HL-60 (cell line): ENCODE data around the gene ZNF248.

Experiments used
- CTCF ChIP-seq: IDR thresholded peaks from one replicate; pipeline ENCODE4 v1.5.1; 2011; ENCODE audit warnings: low read length, control low read depth, inconsistent platforms; ENCODE audit not compliant: insufficient read depth
- GABPA ChIP-seq: IDR thresholded peaks from 2 replicates; pipeline ENCODE4 v1.6.1; 2012; ENCODE audit warnings: low read depth
- POLR2AphosphoS5 ChIP-seq: IDR thresholded peaks from 2 replicates; pipeline ENCODE4 v1.6.1; 2012; ENCODE audit warnings: low read depth
- REST ChIP-seq: IDR thresholded peaks from 2 replicates; pipeline ENCODE4 v1.6.1; 2012; ENCODE audit warnings: low read depth; ENCODE audit not compliant: insufficient replicate concordance
- SPI1 ChIP-seq: IDR thresholded peaks from 2 replicates; pipeline ENCODE4 v1.6.1; 2012; ENCODE audit warnings: low read depth, mild to moderate bottlenecking, borderline replicate concordance

GRCh38 chr10:37839243-37839642 is 18.2 kb downstream of the ZNF248 start:
- no peak for TF ChIP-seq CTCF
- no peak for TF ChIP-seq POLR2AphosphoS5
- no peak for TF ChIP-seq REST
- no peak for TF ChIP-seq SPI1
- TF ChIP-seq GABPA: no peak
